ENCODE results near the gene IL12RB1.

The IL12RB1 gene

DNA sequence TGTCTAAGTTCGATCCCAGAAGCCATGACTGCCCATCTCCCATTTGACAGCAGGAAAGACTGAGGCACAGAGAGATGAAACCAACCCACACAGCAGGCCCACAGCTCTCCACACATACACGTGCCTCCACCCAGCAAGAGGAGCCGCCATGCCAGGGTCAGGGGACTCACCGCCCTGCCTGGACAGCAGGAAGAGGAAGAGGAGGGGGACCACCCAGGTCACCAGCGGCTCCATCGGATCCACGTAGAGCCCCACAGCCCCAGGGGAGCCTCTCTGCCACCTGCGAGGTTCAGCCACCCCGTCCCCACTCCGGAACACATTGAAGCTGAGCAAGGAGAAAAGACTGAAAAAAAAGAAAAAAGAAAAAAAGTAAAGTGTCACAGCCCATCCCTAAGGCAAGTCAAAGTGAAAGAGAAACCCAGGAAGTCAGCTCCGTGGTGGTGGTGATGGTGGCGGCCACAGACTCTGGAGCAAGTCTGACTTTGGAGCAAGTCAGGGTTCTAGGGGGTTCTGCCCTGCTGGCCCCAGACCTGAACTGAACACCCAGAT lies at the start of gene IL12RB1:
IL12RB1 (minus strand) TSS at position 345 of the 549 bp plus-strand sequence; CDS start at position 234, 111 bp downstream.
- no peak within 1 kb of the TSS for H3K4me3 ChIP-seq (ENCODE audit: low read length)
- TF ChIP-seq CTCF (conservative IDR thresholded peaks at IDR 0.05; ENCODE audit: low read length): no peak
- DNase-seq (ENCODE audit: low read depth): no peak

- DNase-seq (ENCODE audit: low read depth): no peak
- no peak for TF ChIP-seq CTCF (conservative IDR thresholded peaks at IDR 0.05; ENCODE audit: low read length)
- H3K4me3 ChIP-seq (ENCODE audit: low read length): no peak overlapping the region
Measured at GRCh38 chr19:18135712-18136584, 49.2 kb upstream of the IL12RB1 start.

DNA sequence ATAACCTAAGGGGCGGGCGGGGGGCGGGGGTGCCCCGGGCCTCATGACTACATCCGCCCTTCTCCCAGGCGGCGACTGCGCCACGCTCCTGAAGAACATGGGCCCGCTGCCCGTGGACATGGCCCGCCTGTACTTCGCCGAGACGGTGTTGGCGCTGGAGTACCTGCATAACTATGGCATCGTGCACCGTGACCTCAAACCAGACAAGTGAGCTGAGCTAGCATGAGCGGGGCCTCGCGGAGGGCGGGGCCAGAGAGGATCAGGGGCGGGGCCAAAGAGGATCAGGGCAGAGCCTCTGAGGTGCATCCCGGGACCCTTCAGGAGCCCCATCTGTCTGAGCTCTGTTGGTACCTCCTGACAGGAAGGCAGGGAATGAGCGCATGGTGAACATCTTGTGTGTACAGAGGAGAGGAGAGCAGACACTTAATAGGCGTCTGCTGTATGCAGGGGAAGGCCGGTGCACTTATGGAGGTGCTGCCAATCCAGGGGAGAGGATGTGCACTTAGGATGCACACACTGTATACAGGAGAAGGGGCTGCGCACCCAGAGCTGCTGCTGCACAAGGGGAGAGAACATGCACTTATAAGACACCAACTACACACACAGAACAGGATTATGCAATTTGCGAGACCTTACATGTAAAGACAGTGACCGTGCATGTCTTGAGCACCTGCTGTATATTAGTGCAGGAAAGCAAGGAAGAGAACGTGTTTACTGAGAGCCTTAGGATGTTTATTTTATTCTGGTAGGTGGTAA lies 45.3 kb upstream of the IL12RB1 start:
- TF ChIP-seq CTCF (conservative IDR thresholded peaks at IDR 0.05; ENCODE audit: low read length): no peak
- no peak for DNase-seq (ENCODE audit: low read depth)
- H3K4me3 ChIP-seq (ENCODE audit: low read length): no peak overlapping the region

DNA sequence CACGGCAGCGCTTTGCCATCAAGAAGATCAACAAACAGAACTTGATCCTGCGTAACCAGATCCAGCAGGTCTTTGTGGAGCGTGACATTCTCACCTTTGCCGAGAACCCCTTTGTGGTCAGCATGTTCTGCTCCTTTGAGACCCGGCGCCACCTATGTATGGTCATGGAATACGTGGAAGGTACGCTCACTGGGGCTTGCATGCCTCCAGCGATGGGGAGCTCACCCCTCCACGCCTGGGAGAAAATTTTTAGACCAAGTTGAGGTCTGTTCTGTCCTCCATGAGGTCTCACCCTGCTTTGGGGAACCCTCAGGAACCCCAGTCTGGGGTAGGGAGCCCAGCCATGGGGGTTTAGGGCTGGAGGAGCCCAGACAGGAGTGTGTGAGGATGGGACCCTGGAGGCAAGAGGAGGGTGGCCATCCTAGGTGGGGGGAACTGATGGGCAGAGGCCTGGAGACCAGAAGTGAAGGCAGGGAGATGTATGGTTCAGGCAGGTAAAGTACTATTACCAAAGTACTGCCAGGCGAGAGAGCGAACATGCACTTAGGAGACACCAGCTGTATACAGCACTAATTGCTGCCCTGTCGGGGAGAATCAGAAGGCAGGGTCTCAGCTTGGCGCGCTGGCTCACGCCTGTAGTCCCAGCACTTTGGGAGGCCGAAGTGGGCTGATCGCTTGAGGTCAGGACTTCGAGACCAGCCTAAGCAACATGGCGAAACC lies 43.9 kb upstream of the IL12RB1 start:
- no peak for DNase-seq (ENCODE audit: low read depth)
- no peak overlapping the region for H3K4me3 ChIP-seq (ENCODE audit: low read length)
- TF ChIP-seq CTCF (conservative IDR thresholded peaks at IDR 0.05; ENCODE audit: low read length): no peak

DNA sequence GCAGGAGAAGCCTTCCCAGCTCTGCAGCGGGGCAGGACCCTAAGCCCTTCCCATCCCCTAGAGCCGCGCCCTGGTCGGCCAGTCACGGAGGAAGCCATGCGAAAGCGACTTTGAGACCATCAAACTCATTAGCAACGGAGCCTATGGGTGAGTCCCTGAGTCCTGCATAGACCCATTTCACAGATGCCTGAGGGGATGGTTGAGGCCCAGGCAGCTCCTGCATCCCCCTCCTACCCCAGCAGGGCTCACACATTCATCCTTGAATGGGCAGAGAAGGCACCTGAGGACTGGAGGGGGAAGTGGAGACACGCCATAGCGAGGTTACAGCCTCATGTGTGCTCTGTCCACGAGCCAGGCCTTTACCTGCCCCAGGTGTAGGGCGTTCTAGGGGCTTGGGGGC lies 42.1 kb upstream of the IL12RB1 start:
- H3K4me3 ChIP-seq (ENCODE audit: low read length): no peak overlapping the region
- no peak for TF ChIP-seq CTCF (conservative IDR thresholded peaks at IDR 0.05; ENCODE audit: low read length)
- no peak for DNase-seq (ENCODE audit: low read depth)

DNA sequence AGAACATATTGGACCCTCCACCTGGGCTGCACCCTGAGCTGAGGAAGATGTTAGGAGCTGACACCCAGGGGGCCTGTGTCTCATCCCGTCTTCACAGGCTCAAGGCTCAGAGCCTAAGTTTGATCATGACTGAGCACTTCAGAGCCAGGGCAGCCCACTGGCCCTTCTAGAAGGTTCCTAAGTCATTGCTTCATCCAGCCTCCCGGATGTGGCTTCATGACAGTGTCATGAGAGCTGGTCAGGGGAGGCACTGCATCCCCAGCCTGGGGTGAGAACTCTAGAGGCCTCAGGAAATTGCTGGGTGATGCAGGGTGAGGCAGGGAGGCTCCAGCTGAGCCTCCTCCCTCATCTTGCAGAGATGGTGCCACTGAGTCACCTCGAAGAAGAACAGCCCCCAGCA lies 41.3 kb upstream of the IL12RB1 start:
- TF ChIP-seq CTCF (conservative IDR thresholded peaks at IDR 0.05; ENCODE audit: low read length): no peak
- DNase-seq (ENCODE audit: low read depth): peak; percentile 41
- H3K4me3 ChIP-seq (ENCODE audit: low read length): no peak overlapping the region
